Ovary (tissue), 3 donors: ENCODE data around the gene BMPR1A.

Experiments
- CTCF ChIP-seq, 3 donors: fragments of 450-650 bp in 2 of 3; fragments of 200-600 bp in 1 of 3; IDR thresholded peaks; one replicate each; pipeline versions ENCODE4 v1.5.1 to v1.8.0; 2016 to 2022; ENCODE audit warnings: antibody characterized with exemption in 3 of 3, mild to moderate bottlenecking in 1 of 3
- EP300 ChIP-seq: sonication (generic); formaldehyde crosslinking; IDR thresholded peaks from one replicate; pipeline ENCODE4 v1.6.1; 2017; ENCODE audit warnings: antibody characterized with exemption
- POLR2A ChIP-seq: fragments of 450-650 bp; IDR thresholded peaks from one replicate; pipeline ENCODE4 v1.6.1; 2017; ENCODE audit warnings: antibody characterized with exemption, mild to moderate bottlenecking, moderate library complexity
- donor health status: DM: no; HTN: no; CAD: no.

GRCh38 chr10:86751477-86751876 is 4.9 kb upstream of the BMPR1A start:
- TF ChIP-seq CTCF (IDR thresholded peaks at IDR 0.05) (no peak), POLR2A (no peak), EP300 (no peak)
